Measurements from ENCODE around the gene GRB2.

DNA sequence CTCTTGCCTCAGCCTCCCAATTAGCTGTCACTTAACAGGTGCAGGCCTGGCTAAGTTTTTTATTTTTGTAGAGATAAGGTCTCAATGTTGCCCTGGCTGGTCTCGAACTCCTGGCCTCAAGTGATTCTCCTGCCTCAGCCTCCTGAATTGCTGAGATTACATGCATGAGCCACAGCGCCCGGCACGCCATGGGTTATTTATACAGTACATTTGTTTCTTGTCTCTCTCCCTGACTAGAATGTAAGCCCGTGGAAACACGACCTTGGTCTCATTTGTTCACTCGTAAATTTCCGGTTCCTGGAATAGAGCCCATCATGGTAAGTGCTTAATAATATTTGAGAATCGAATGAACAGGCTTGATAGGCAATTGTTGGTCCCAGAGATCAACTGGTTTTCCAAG, 118.3 kb downstream of the GRB2 start:
- TF ChIP-seq, protein P1, sequence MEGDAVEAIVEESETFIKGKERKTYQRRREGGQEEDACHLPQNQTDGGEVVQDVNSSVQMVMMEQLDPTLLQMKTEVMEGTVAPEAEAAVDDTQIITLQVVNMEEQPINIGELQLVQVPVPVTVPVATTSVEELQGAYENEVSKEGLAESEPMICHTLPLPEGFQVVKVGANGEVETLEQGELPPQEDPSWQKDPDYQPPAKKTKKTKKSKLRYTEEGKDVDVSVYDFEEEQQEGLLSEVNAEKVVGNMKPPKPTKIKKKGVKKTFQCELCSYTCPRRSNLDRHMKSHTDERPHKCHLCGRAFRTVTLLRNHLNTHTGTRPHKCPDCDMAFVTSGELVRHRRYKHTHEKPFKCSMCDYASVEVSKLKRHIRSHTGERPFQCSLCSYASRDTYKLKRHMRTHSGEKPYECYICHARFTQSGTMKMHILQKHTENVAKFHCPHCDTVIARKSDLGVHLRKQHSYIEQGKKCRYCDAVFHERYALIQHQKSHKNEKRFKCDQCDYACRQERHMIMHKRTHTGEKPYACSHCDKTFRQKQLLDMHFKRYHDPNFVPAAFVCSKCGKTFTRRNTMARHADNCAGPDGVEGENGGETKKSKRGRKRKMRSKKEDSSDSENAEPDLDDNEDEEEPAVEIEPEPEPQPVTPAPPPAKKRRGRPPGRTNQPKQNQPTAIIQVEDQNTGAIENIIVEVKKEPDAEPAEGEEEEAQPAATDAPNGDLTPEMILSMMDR (IDR thresholded peaks at IDR 0.05): no peak
- TF ChIP-seq POLR2A (IDR thresholded peaks at IDR 0.05): no peak

Data from Peyer's patch (tissue), 4 donors.